Gastroesophageal sphincter (tissue), 4 donors: ENCODE results near the gene ALPL. TPM values are rescaled to one million over a fixed set of nuclear protein-coding genes. Genes with fewer than 3 reads are reported as not detected.
"Not testable (repeated sequence)": the region's sequence is repeated elsewhere in the genome, so short reads cannot be mapped to it uniquely, and the experiment has no call there.

Experiments used
- ATAC-seq: fragments of 150-250 bp; one replicate; pipeline ENCODE4 v1.9.1; 2016; ENCODE audit warnings: mild to moderate bottlenecking, moderate library complexity
- H3K27ac ChIP-seq, 4 donors: fragments of 200-600 bp; sonication (generic) in 3 of 4; 1 replicate in 3 of 4; 2 replicates in 1 of 4; pipeline ENCODE4 v1.5.1; 2016 to 2019
- H3K27me3 ChIP-seq: fragments of 200-600 bp; sonication (generic); one replicate; pipeline ENCODE4 v1.5.1; 2019
- H3K36me3 ChIP-seq, 2 donors: fragments of 200-600 bp; sonication (generic); one replicate each; pipeline ENCODE4 v1.5.1; 2019; ENCODE audit warnings: control low read depth in 1 of 2
- H3K4me1 ChIP-seq, 3 donors: fragments of 200-600 bp; sonication (generic); 1 replicate in 2 of 3; 2 replicates in 1 of 3; pipeline ENCODE4 v1.5.1; 2016 to 2019; ENCODE audit warnings: control low read depth in 2 of 3
- H3K4me3 ChIP-seq, 2 donors: fragments of 200-600 bp; sonication (generic); one replicate each; pipeline ENCODE4 v1.5.1; 2019; ENCODE audit warnings: mild to moderate bottlenecking in 1 of 2, moderate library complexity in 1 of 2
- H3K9me3 ChIP-seq, 3 donors: fragments of 200-600 bp; sonication (generic); one replicate each; pipeline ENCODE4 v1.5.1; 2017 to 2019; ENCODE audit warnings: control low read depth in 2 of 3
- EP300 ChIP-seq: sonication (generic); formaldehyde crosslinking; IDR thresholded peaks from one replicate; pipeline ENCODE4 v1.6.1; 2017; ENCODE audit warnings: antibody characterized with exemption, mild to moderate bottlenecking
- POLR2A ChIP-seq, 2 donors: fragments of 450-650 bp; IDR thresholded peaks; one replicate each; pipeline ENCODE4 v1.6.1; 2017; ENCODE audit warnings: antibody characterized with exemption in 2 of 2, mild to moderate bottlenecking in 2 of 2, moderate library complexity in 1 of 2
- POLR2AphosphoS5 ChIP-seq: sonication (generic); formaldehyde crosslinking; IDR thresholded peaks from one replicate; pipeline ENCODE4 v1.6.1; 2017; ENCODE audit warnings: antibody characterized with exemption
- WGBS, 2 donors: methylation state at CpG; one replicate each; pipeline ENCODE4 v1.1.5; 2018; ENCODE audit warnings: low coverage in 1 of 2; 5-methylcytosine and 5-hydroxymethylcytosine counted together
- total RNA-seq, 4 donors: library from RNA; depleted of rRNA; stranded (reverse); fragments of >200 nt; gene quantifications; one replicate each; pipeline ENCODE4 v1.1.0, GENCODE V29; 2016
- TF ChIP-seq, protein P1 (sequence below), 4 experiments: fragments of 200-600 bp in 2 of 4; fragments of 450-650 bp in 2 of 4; sonication (generic) in 1 of 4; IDR thresholded peaks; one replicate each; pipeline ENCODE4 v1.5.1; 2017 to 2019; ENCODE audit warnings: antibody characterized with exemption in 4 of 4, mild to moderate bottlenecking in 2 of 4, moderate library complexity in 2 of 4

Gene ALPL
- total RNA-seq, 4 donors from 2014 or later, result 0.62 to 6.1 (median 3.9) TPM

DNA sequence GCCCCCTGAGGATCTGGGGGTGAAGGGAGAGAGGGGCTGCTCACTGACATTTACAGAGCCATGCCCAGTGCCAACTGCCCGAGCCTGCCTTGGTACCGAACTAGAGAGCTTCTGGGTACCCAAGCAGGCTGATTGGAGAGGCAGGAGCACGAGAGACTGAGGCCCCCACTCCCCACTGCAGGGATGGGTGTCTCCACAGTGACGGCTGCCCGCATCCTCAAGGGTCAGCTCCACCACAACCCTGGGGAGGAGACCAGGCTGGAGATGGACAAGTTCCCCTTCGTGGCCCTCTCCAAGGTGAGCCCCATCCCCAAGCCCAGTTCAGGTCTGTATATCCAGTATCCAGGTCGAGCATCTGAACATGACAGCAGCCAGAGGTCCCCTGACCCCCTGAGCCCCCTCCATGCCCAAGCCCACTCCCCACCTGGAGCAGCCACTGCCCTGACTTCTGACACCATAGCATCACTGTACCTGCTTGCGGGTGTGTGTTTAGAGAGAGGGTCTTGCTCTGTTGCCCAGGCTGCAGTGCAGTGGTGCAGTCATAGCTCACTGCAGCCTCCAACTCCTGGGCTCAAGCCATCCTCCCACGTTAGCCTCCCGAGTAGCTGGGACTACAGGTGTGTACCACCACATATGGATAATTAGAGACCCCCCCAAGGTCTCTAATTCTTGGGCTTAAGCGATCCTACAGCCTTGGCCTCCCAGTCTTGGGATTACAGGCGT, 51.9 kb downstream of the ALPL start:
- peak; percentile 28 for ATAC-seq
- H3K9me3 ChIP-seq, result no peaks in the 10 kb centered on the region
- TF ChIP-seq POLR2A (IDR thresholded peaks at IDR 0.05) (no peak), POLR2AphosphoS5 (no peak), EP300 (no peak)
- TF ChIP-seq, protein P1, sequence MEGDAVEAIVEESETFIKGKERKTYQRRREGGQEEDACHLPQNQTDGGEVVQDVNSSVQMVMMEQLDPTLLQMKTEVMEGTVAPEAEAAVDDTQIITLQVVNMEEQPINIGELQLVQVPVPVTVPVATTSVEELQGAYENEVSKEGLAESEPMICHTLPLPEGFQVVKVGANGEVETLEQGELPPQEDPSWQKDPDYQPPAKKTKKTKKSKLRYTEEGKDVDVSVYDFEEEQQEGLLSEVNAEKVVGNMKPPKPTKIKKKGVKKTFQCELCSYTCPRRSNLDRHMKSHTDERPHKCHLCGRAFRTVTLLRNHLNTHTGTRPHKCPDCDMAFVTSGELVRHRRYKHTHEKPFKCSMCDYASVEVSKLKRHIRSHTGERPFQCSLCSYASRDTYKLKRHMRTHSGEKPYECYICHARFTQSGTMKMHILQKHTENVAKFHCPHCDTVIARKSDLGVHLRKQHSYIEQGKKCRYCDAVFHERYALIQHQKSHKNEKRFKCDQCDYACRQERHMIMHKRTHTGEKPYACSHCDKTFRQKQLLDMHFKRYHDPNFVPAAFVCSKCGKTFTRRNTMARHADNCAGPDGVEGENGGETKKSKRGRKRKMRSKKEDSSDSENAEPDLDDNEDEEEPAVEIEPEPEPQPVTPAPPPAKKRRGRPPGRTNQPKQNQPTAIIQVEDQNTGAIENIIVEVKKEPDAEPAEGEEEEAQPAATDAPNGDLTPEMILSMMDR (IDR thresholded peaks at IDR 0.05), result no peak
- H3K27me3 ChIP-seq, result peaks cover 53% of the 10 kb centered on the region
- no peaks in the 10 kb centered on the region for H3K36me3 ChIP-seq
- no peak overlapping the region for H3K4me3 ChIP-seq
- H3K27ac ChIP-seq, result no peak overlapping the region
- H3K4me1 ChIP-seq, result no peaks in the 10 kb centered on the region
- 80 to 89% methylated on average over 1 to 3 of the region's 12 CpGs for WGBS, 2 donors

GRCh38 chr1:21562896-21563295, 53.7 kb downstream of the ALPL start:
- TF ChIP-seq, protein P1 (IDR thresholded peaks at IDR 0.05), result no peak
- TF ChIP-seq POLR2A (IDR thresholded peaks at IDR 0.05), result no peak
- TF ChIP-seq POLR2AphosphoS5, result no peak
- no peak for TF ChIP-seq EP300
- no CpG with 5 or more reads among the region's 15 CpGs for WGBS, 2 donors
- Histone ChIP-seq H3K4me3 (no peak overlapping the region), H3K9me3 (no peaks in the 10 kb centered on the region), H3K36me3 (no peaks in the 10 kb centered on the region), H3K27ac (no peak overlapping the region), H3K4me1 (no peaks in the 10 kb centered on the region), H3K27me3 (peaks cover 37% of the 10 kb centered on the region)
- no peak for ATAC-seq

- no peak for ATAC-seq
Measured at GRCh38 chr1:21563971-21564370, 54.7 kb downstream of the ALPL start.

GRCh38 chr1:21564521-21565095, 55.4 kb downstream of the ALPL start:
- Histone ChIP-seq H3K27me3 (peaks cover 22% of the 10 kb centered on the region), H3K9me3 (no peaks in the 10 kb centered on the region), H3K27ac (no peak overlapping the region), H3K4me3 (no peak overlapping the region), H3K4me1 (no peaks in the 10 kb centered on the region), H3K36me3 (no peaks in the 10 kb centered on the region)
- TF ChIP-seq POLR2AphosphoS5 (no peak), POLR2A (IDR thresholded peaks at IDR 0.05) (no peak), EP300 (no peak)
- TF ChIP-seq, protein P1 (IDR thresholded peaks at IDR 0.05), result no peak
- WGBS, 2 donors, result 75 to 95% methylated on average over 2 to 8 of the region's 14 CpGs
- no peak for ATAC-seq

More at GRCh38 chr1:21563971-21564370, 54.7 kb downstream of the ALPL start:
- H3K4me1 ChIP-seq, result no peaks in the 10 kb centered on the region
- H3K36me3 ChIP-seq, result no peaks in the 10 kb centered on the region
- no peaks in the 10 kb centered on the region for H3K9me3 ChIP-seq
- WGBS, 2 donors, result no CpG with 5 or more reads among the region's 17 CpGs
- peaks cover 26% of the 10 kb centered on the region for H3K27me3 ChIP-seq
- TF ChIP-seq, protein P1 (IDR thresholded peaks at IDR 0.05), result no peak
- no peak for TF ChIP-seq EP300
- TF ChIP-seq POLR2AphosphoS5, result no peak
- no peak for TF ChIP-seq POLR2A (IDR thresholded peaks at IDR 0.05)
- H3K4me3 ChIP-seq, result no peak overlapping the region
- no peak overlapping the region for H3K27ac ChIP-seq

- Histone ChIP-seq H3K4me3 (no peak overlapping the region), H3K27me3 (peaks cover 22% of the 10 kb centered on the region), H3K27ac (no peak overlapping the region), H3K9me3 (no peaks in the 10 kb centered on the region), H3K4me1 (no peaks in the 10 kb centered on the region), H3K36me3 (no peaks in the 10 kb centered on the region)
- WGBS, 2 donors, result 20 to 67% methylated on average over 2 of the region's 8 CpGs
- ATAC-seq, result no peak
- no peak for TF ChIP-seq POLR2AphosphoS5
- TF ChIP-seq POLR2A (IDR thresholded peaks at IDR 0.05), result no peak
- TF ChIP-seq, protein P1 (IDR thresholded peaks at IDR 0.05), result no peak
- TF ChIP-seq EP300, result no peak
Measured at GRCh38 chr1:21565285-21565684, 56.1 kb downstream of the ALPL start.

DNA sequence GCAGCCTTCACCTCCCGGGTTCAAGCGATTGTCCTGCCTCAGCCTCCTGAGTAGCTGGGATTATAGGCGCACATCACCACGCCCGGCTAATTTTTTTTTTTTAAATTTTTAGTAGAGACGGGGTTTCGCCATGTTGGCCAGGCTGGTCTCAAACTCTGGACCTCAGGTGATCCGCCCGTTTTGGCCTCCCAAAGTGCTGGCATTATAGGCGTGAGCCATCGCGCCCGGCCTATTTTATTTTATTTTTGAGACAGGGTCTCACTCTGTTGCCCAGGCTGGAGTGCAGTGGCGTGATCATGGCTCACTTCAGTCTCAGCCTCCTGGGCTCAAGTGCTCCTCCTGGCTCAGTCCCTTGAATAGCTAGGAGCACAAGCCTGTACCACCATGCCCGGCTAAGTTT, 57.1 kb downstream of the ALPL start:
- WGBS, 2 donors, result 92 to 96% methylated on average over 9 to 10 of the region's 15 CpGs
- peaks cover 17% of the 10 kb centered on the region for H3K27me3 ChIP-seq
- H3K4me3 ChIP-seq, ATAC-seq, H3K4me1 ChIP-seq, H3K9me3 ChIP-seq, H3K36me3 ChIP-seq, H3K27ac ChIP-seq: not testable (repeated sequence)
